ENCODE measurements around the gene TNS1. TPM values are rescaled to one million over a fixed set of nuclear protein-coding genes. Genes with fewer than 3 reads are reported as not detected.
A peak's percentile ranks its signal among the peaks of the same experiment; 100 is the strongest.

TNS1 gene
- total and polyA plus RNA-seq, 9 of the 15 experiments (the other 6 are each of a cell fraction or from before 2014, with no cell fraction given), result 0.13 to 2.7 (median 0.77) TPM

- DNase-seq (ENCODE audit: extremely low read depth in 1 of 4, low spot score in 3 of 4) (no peak), ATAC-seq (no peak), FAIRE-seq (no peak)
- in situ Hi-C loops (cut with MboI), result no loop called here
- peak overlapping the region; percentile 37; the same call in 1 of the 2 replicates for H3K4me2 ChIP-seq (ENCODE audit: insufficient read depth, low read length)
- intact Hi-C loops (cut with micrococcal nuclease), result no loop called here
- no peak for TF ChIP-seq TARDBP (IDR thresholded peaks at IDR 0.05)
- no peak for TF ChIP-seq ZNF316 (IDR thresholded peaks at IDR 0.05)
- TF ChIP-seq E2F1 (CRISPR knock-in tag; IDR thresholded peaks at IDR 0.05), result no peak
- no peak for TF ChIP-seq WHSC1 (IDR thresholded peaks at IDR 0.05; ENCODE audit: low read length)
- TF ChIP-seq, protein P1, sequence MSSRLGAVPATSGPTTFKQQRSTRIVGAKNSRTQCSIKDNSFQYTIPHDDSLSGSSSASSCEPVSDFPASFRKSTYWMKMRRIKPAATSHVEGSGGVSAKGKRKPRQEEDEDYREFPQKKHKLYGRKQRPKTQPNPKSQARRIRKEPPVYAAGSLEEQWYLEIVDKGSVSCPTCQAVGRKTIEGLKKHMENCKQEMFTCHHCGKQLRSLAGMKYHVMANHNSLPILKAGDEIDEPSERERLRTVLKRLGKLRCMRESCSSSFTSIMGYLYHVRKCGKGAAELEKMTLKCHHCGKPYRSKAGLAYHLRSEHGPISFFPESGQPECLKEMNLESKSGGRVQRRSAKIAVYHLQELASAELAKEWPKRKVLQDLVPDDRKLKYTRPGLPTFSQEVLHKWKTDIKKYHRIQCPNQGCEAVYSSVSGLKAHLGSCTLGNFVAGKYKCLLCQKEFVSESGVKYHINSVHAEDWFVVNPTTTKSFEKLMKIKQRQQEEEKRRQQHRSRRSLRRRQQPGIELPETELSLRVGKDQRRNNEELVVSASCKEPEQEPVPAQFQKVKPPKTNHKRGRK (tag; IDR thresholded peaks at IDR 0.05), result no peak
- TF ChIP-seq ZNF324 (CRISPR knock-in tag; IDR thresholded peaks at IDR 0.05), result no peak
- no peak for TF ChIP-seq RBM15 (IDR thresholded peaks at IDR 0.05; ENCODE audit: insufficient read depth, low read length)
- TF ChIP-seq MBD2 (IDR thresholded peaks at IDR 0.05; ENCODE audit: borderline replicate concordance, low read depth), result no peak
- TF ChIP-seq, protein P2, sequence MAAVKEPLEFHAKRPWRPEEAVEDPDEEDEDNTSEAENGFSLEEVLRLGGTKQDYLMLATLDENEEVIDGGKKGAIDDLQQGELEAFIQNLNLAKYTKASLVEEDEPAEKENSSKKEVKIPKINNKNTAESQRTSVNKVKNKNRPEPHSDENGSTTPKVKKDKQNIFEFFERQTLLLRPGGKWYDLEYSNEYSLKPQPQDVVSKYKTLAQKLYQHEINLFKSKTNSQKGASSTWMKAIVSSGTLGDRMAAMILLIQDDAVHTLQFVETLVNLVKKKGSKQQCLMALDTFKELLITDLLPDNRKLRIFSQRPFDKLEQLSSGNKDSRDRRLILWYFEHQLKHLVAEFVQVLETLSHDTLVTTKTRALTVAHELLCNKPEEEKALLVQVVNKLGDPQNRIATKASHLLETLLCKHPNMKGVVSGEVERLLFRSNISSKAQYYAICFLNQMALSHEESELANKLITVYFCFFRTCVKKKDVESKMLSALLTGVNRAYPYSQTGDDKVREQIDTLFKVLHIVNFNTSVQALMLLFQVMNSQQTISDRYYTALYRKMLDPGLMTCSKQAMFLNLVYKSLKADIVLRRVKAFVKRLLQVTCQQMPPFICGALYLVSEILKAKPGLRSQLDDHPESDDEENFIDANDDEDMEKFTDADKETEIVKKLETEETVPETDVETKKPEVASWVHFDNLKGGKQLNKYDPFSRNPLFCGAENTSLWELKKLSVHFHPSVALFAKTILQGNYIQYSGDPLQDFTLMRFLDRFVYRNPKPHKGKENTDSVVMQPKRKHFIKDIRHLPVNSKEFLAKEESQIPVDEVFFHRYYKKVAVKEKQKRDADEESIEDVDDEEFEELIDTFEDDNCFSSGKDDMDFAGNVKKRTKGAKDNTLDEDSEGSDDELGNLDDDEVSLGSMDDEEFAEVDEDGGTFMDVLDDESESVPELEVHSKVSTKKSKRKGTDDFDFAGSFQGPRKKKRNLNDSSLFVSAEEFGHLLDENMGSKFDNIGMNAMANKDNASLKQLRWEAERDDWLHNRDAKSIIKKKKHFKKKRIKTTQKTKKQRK (IDR thresholded peaks at IDR 0.05; ENCODE audit: borderline replicate concordance, low read depth, low read length), result no peak
- TF ChIP-seq ZNF444 (CRISPR knock-in tag; IDR thresholded peaks at IDR 0.05), result no peak
- TF ChIP-seq SUPT5H (IDR thresholded peaks at IDR 0.05), result no peak
- TF ChIP-seq PHF8 (IDR thresholded peaks at IDR 0.05; ENCODE audit: borderline replicate concordance, low read length), result no peak
- peak overlapping the region in 1 of 2 experiments; percentile 83; a peak in 2 of 4 replicates for H3K9ac ChIP-seq (ENCODE audit: insufficient read depth in 1 of 2, low read depth in 2 of 2, low read length in 2 of 2)
- H3K4me3 ChIP-seq, result no peak overlapping the region
- H4K20me1 ChIP-seq (replicated peaks; ENCODE audit: control insufficient read depth, insufficient read depth, low read length), result no peaks in the 10 kb centered on the region
- H2AFZ ChIP-seq (ENCODE audit: low read depth, low read length), result no peak overlapping the region
- peaks cover 28 to 50% of the 10 kb centered on the region in 2 experiments; a peak in 4 of 5 replicates for H3K4me1 ChIP-seq (replicated peaks in 1 of 2; ENCODE audit: control insufficient read depth in 2 of 2, insufficient read depth in 2 of 2, low read length in 2 of 2)
- H3K27ac ChIP-seq (ENCODE audit: extremely low read depth, low read depth, low read length), result no peak overlapping the region; the same call in 2 of the 3 replicates
- no peaks in the 10 kb centered on the region for H3K36me3 ChIP-seq (ENCODE audit: control insufficient read depth, insufficient read depth, low read length)
- no peaks in the 10 kb centered on the region for H3K9me3 ChIP-seq (replicated peaks; ENCODE audit: control insufficient read depth, insufficient read depth, low read depth, low read length)
- no TSS peak for BruUV-seq (replicated peaks)
- H3K79me2 ChIP-seq (ENCODE audit: control insufficient read depth, insufficient read depth, low read length), result peaks cover 5% of the 10 kb centered on the region; the same call in 1 of the 3 replicates
- no peaks in the 10 kb centered on the region for H3K9me1 ChIP-seq (ENCODE audit: control insufficient read depth, insufficient read depth, low read length)
- CTCF ChIA-PET (ENCODE audit: low intra/inter-chr PET ratio), result no interaction called here
- H3K27me3 ChIP-seq (ENCODE audit: control insufficient read depth in 2 of 2, insufficient read depth in 2 of 2, low read length in 2 of 2), result no peaks in the 10 kb centered on the region
- WGBS (ENCODE audit: insufficient coverage, low coverage, missing lambda C conversion rate), result 14% methylated on average over 4 of the region's 5 CpGs
- POLR2A ChIA-PET, result interaction anchor here (0.7 kb wide), 1 partner anchor 44 kb away, joined by 3 read pairs; no protein-coding TSS in a partner anchor
Measured at GRCh38 chr2:217838409-217838831, 164.4 kb downstream of the TNS1 start.

Data from K562 (cell line).